ENCODE data around the gene PAXIP1. TPM values are rescaled to one million over a fixed set of nuclear protein-coding genes. Genes with fewer than 3 reads are reported as not detected.
A peak's percentile ranks its signal among the peaks of the same experiment; 100 is the strongest.

Gene PAXIP1
- total RNA-seq, 2 experiments from 2014 or later, result 27.6 to 31.4 TPM

GRCh38 chr7:154918741-154919140 lies 84.2 kb downstream of the PAXIP1 start:
- intact Hi-C loops (cut with DNase I, micrococcal nuclease), result loop anchor here in 1 of 2 experiments (10.0 kb wide), 1 partner anchor 616 kb away; no protein-coding TSS in a partner anchor
- DNase-seq (no peak), ATAC-seq (no peak)
- Mint-ChIP-seq H3K36me3 (ENCODE audit: low read depth) (no peaks in the 10 kb centered on the region), H3K4me3 (no peak overlapping the region), H3K9me3 (ENCODE audit: low read depth) (no peaks in the 10 kb centered on the region), H3K27ac (no peak overlapping the region), H3K27me3 (peaks cover 8% of the 10 kb centered on the region), H3K4me1 (peaks cover 5% of the 10 kb centered on the region)
- ChIA-PET POLR2A (no interaction called here), CTCF (interaction anchor here (1.3 to 2.7 kb wide), 2 partner anchors 9 kb away, joined by 8 to 15 read pairs; no protein-coding TSS in a partner anchor)

GRCh38 chr7:154918266-154918665 lies 84.7 kb downstream of the PAXIP1 start:
- CTCF ChIA-PET, result interaction anchor here (0.6 to 2.7 kb wide), 2 partner anchors 9 to 462 kb away, joined by 4 to 15 read pairs; no protein-coding TSS in a partner anchor
- peaks cover 8% of the 10 kb centered on the region for H3K27me3 Mint-ChIP-seq
- POLR2A ChIA-PET, result no interaction called here
- H3K36me3 Mint-ChIP-seq (ENCODE audit: low read depth), result no peaks in the 10 kb centered on the region
- peaks cover 5% of the 10 kb centered on the region for H3K4me1 Mint-ChIP-seq
- H3K9me3 Mint-ChIP-seq (ENCODE audit: low read depth), result no peaks in the 10 kb centered on the region
- intact Hi-C loops (cut with DNase I, micrococcal nuclease), result loop anchor here in 1 of 2 experiments (10.0 kb wide), 1 partner anchor 617 kb away; no protein-coding TSS in a partner anchor
- H3K27ac Mint-ChIP-seq, result no peak overlapping the region
- no peak overlapping the region for H3K4me3 Mint-ChIP-seq
- ATAC-seq, result no peak
- no peak for DNase-seq

- Mint-ChIP-seq H3K4me3 (no peak overlapping the region), H3K27ac (no peak overlapping the region), H3K27me3 (peaks cover 8% of the 10 kb centered on the region), H3K9me3 (ENCODE audit: low read depth) (no peaks in the 10 kb centered on the region), H3K36me3 (ENCODE audit: low read depth) (no peaks in the 10 kb centered on the region), H3K4me1 (peaks cover 5% of the 10 kb centered on the region)
- ChIA-PET POLR2A (no interaction called here), CTCF (interaction anchor here (0.6 to 2.7 kb wide), 2 partner anchors 10 to 463 kb away, joined by 4 to 15 read pairs; no protein-coding TSS in a partner anchor)
- no peak for DNase-seq
- ATAC-seq, result no peak
- intact Hi-C loops (cut with DNase I, micrococcal nuclease), result loop anchor here in 1 of 2 experiments (10.0 kb wide), 1 partner anchor 617 kb away; no protein-coding TSS in a partner anchor
These were observed 85.1 kb downstream of the PAXIP1 start for GRCh38 chr7:154917808-154918160.

GRCh38 chr7:154916856-154917807 lies 85.8 kb downstream of the PAXIP1 start:
- H3K27me3 Mint-ChIP-seq, result peaks cover 8% of the 10 kb centered on the region
- ATAC-seq (no peak), DNase-seq (no peak)
- no peaks in the 10 kb centered on the region for H3K36me3 Mint-ChIP-seq (ENCODE audit: low read depth)
- no peak overlapping the region for H3K27ac Mint-ChIP-seq
- ChIA-PET POLR2A (no interaction called here), CTCF (interaction anchor here (2.7 kb wide), 1 partner anchor 10 kb away, joined by 15 read pairs; no protein-coding TSS in a partner anchor)
- intact Hi-C loops (cut with DNase I, micrococcal nuclease), result loop anchor here in 1 of 2 experiments (10.0 kb wide), 1 partner anchor 618 kb away; no protein-coding TSS in a partner anchor
- H3K4me3 Mint-ChIP-seq, result no peak overlapping the region
- no peaks in the 10 kb centered on the region for H3K9me3 Mint-ChIP-seq (ENCODE audit: low read depth)
- peaks cover 5% of the 10 kb centered on the region for H3K4me1 Mint-ChIP-seq

GRCh38 chr7:154916381-154916780 lies 86.5 kb downstream of the PAXIP1 start:
- DNase-seq (no peak), ATAC-seq (no peak)
- H3K4me1 Mint-ChIP-seq, result peaks cover 5% of the 10 kb centered on the region
- peaks cover 8% of the 10 kb centered on the region for H3K27me3 Mint-ChIP-seq
- CTCF ChIA-PET, result interaction anchor here (0.6 to 2.7 kb wide), 3 partner anchors 11 to 350 kb away, joined by 3 to 15 read pairs (median 4); no protein-coding TSS in a partner anchor
- intact Hi-C loops (cut with DNase I, micrococcal nuclease), result loop anchor here in 1 of 2 experiments (10.0 kb wide), 1 partner anchor 618 kb away; no protein-coding TSS in a partner anchor
- H3K36me3 Mint-ChIP-seq (ENCODE audit: low read depth), result no peaks in the 10 kb centered on the region
- POLR2A ChIA-PET, result no interaction called here
- no peaks in the 10 kb centered on the region for H3K9me3 Mint-ChIP-seq (ENCODE audit: low read depth)
- H3K27ac Mint-ChIP-seq, result no peak overlapping the region
- no peak overlapping the region for H3K4me3 Mint-ChIP-seq

GRCh38 chr7:154915600-154915999 lies 87.3 kb downstream of the PAXIP1 start:
- H3K4me1 Mint-ChIP-seq, result peaks cover 5% of the 10 kb centered on the region
- ATAC-seq (no peak), DNase-seq (no peak)
- CTCF ChIA-PET, result interaction anchor here (0.6 to 4.9 kb wide), 8 partner anchors 8 to 950 kb away, joined by 3 to 34 read pairs (median 5); no protein-coding TSS in a partner anchor
- peaks cover 10% of the 10 kb centered on the region for H3K27me3 Mint-ChIP-seq
- no peaks in the 10 kb centered on the region for H3K36me3 Mint-ChIP-seq (ENCODE audit: low read depth)
- H3K9me3 Mint-ChIP-seq (ENCODE audit: low read depth), result no peaks in the 10 kb centered on the region
- H3K4me3 Mint-ChIP-seq, result no peak overlapping the region
- POLR2A ChIA-PET, result no interaction called here
- no peak overlapping the region for H3K27ac Mint-ChIP-seq
- intact Hi-C loops (cut with DNase I, micrococcal nuclease), result loop anchor here in 1 of 2 experiments (10.0 kb wide), 1 partner anchor 619 kb away; no protein-coding TSS in a partner anchor

- Mint-ChIP-seq H3K9me3 (ENCODE audit: low read depth) (no peaks in the 10 kb centered on the region), H3K36me3 (ENCODE audit: low read depth) (no peaks in the 10 kb centered on the region), H3K4me3 (no peak overlapping the region), H3K27ac (no peak overlapping the region), H3K4me1 (peaks cover 5% of the 10 kb centered on the region), H3K27me3 (peaks cover 10% of the 10 kb centered on the region)
- intact Hi-C loops (cut with DNase I, micrococcal nuclease), result loop anchor here (5.0 to 10.0 kb wide), 3 partner anchors 37 to 620 kb away; no protein-coding TSS in a partner anchor
- DNase-seq, result peak; percentile 33
- ChIA-PET POLR2A (no interaction called here), CTCF (interaction anchor here (0.5 to 4.9 kb wide), 18 partner anchors 9 to 950 kb away, joined by 3 to 34 read pairs (median 4); no protein-coding TSS in a partner anchor)
- no peak for ATAC-seq
These were observed 87.9 kb downstream of the PAXIP1 start for GRCh38 chr7:154914996-154915380.

GRCh38 chr7:154914308-154914995 lies 88.5 kb downstream of the PAXIP1 start:
- H3K4me1 Mint-ChIP-seq, result peaks cover 5% of the 10 kb centered on the region
- ATAC-seq, result no peak
- H3K9me3 Mint-ChIP-seq (ENCODE audit: low read depth), result no peaks in the 10 kb centered on the region
- H3K27me3 Mint-ChIP-seq, result peaks cover 10% of the 10 kb centered on the region
- POLR2A ChIA-PET, result no interaction called here
- intact Hi-C loops (cut with DNase I, micrococcal nuclease), result loop anchor here (5.0 to 10.0 kb wide), 3 partner anchors 38 to 620 kb away; no protein-coding TSS in a partner anchor
- no peak overlapping the region for H3K27ac Mint-ChIP-seq
- no peaks in the 10 kb centered on the region for H3K36me3 Mint-ChIP-seq (ENCODE audit: low read depth)
- no peak for DNase-seq
- no peak overlapping the region for H3K4me3 Mint-ChIP-seq
- CTCF ChIA-PET, result interaction anchor here (0.5 to 4.9 kb wide), 28 partner anchors 9 to 1926 kb away, joined by 3 to 34 read pairs (median 3); no protein-coding TSS in a partner anchor

- ChIA-PET CTCF (interaction anchor here (0.6 to 4.9 kb wide), 30 partner anchors 8 to 1926 kb away, joined by 3 to 34 read pairs (median 3); no protein-coding TSS in a partner anchor), POLR2A (no interaction called here)
- DNase-seq (peak; percentile 94), ATAC-seq (peak; percentile 99)
- Mint-ChIP-seq H3K4me3 (peak overlapping the region; percentile 56), H3K27ac (no peak overlapping the region), H3K27me3 (peaks cover 10% of the 10 kb centered on the region), H3K4me1 (peaks cover 5% of the 10 kb centered on the region), H3K9me3 (ENCODE audit: low read depth) (no peaks in the 10 kb centered on the region), H3K36me3 (ENCODE audit: low read depth) (no peaks in the 10 kb centered on the region)
- intact Hi-C loops (cut with DNase I, micrococcal nuclease), result loop anchor here (1.0 to 10.0 kb wide), 4 partner anchors 39 to 621 kb away; no protein-coding TSS in a partner anchor
These were observed 89.2 kb downstream of the PAXIP1 start for GRCh38 chr7:154913638-154914307.

GRCh38 chr7:154912871-154913637 lies 89.9 kb downstream of the PAXIP1 start:
- Mint-ChIP-seq H3K27ac (no peak overlapping the region), H3K4me1 (peaks cover 5% of the 10 kb centered on the region), H3K4me3 (no peak overlapping the region), H3K9me3 (ENCODE audit: low read depth) (no peaks in the 10 kb centered on the region), H3K36me3 (ENCODE audit: low read depth) (no peaks in the 10 kb centered on the region), H3K27me3 (peaks cover 10% of the 10 kb centered on the region)
- intact Hi-C loops (cut with DNase I, micrococcal nuclease), result loop anchor here (1.0 to 10.0 kb wide), 4 partner anchors 39 to 622 kb away; no protein-coding TSS in a partner anchor
- DNase-seq (no peak), ATAC-seq (no peak)
- ChIA-PET CTCF (interaction anchor here (0.6 to 4.9 kb wide), 15 partner anchors 11 to 686 kb away, joined by 3 to 34 read pairs (median 3); no protein-coding TSS in a partner anchor), POLR2A (no interaction called here)

Measured in activated CD4-positive, alpha-beta T cell treated with anti-CD3 and anti-CD28 coated beads for 36 hours (primary cell).